H1 (cell line): ENCODE results near the gene SRPRB. TPM values are rescaled to one million over a fixed set of nuclear protein-coding genes. Genes with fewer than 3 reads are reported as not detected.

Experiments used
- CTCF ChIA-PET: fragments of 300-600 bp; sonication (Branson Sonifier 250); formaldehyde crosslinking; loops from one replicate; lab custom pipeline; 2021; ENCODE audit not compliant: partially characterized antibody; lab: Charles Lee
- POLR2A ChIA-PET: fragments of 300-600 bp; sonication (Branson Sonifier 250); formaldehyde crosslinking; loops from one replicate; lab custom pipeline; 2021; ENCODE audit warnings: inconsistent platforms; ENCODE audit not compliant: partially characterized antibody; lab: Charles Lee
- DNase-seq, 2 experiments: peaks; one replicate each; pipeline versions ENCODE4 v3.0.0 to v3.0.0-alpha.2; 2010 to 2022; ENCODE audit warnings: low spot score in 2 of 2, low read depth in 1 of 2, mixed read lengths in 1 of 2
- FAIRE-seq: peaks from 2 replicates; lab custom pipeline; 2011; peaks lifted over from hg19 to GRCh38; lab: Jason Lieb, UNC
- H2AFZ ChIP-seq: 2 replicates; pipeline ENCODE4 v1.8.1; 2012; ENCODE audit warnings: low read length, inconsistent platforms
- H2AK5ac ChIP-seq: 2 replicates; pipeline ENCODE4 v1.6.1; 2013; ENCODE audit warnings: low read depth, low read length
- H2BK120ac ChIP-seq: replicated peaks from 2 replicates; pipeline ENCODE3; 2013; ENCODE audit warnings: low read depth, low read length, inconsistent platforms
- H2BK12ac ChIP-seq: 2 replicates; pipeline ENCODE4 v1.6.1; 2013; ENCODE audit warnings: low read depth, low read length
- H2BK15ac ChIP-seq: 2 replicates; pipeline ENCODE4 v1.6.1; 2013; ENCODE audit warnings: low read length
- H2BK20ac ChIP-seq: 2 replicates; pipeline ENCODE4 v1.6.1; 2013; ENCODE audit warnings: low read length
- H2BK5ac ChIP-seq: 2 replicates; pipeline ENCODE4 v1.6.1; 2013; ENCODE audit warnings: low read depth, low read length
- H3K14ac ChIP-seq: 2 replicates; pipeline ENCODE4 v1.6.1; 2013; ENCODE audit warnings: inconsistent platforms; ENCODE audit not compliant: insufficient read length
- H3K18ac ChIP-seq: 2 replicates; pipeline ENCODE4 v1.6.1; 2013; ENCODE audit warnings: low read length; ENCODE audit errors: extremely low read depth
- H3K23ac ChIP-seq: 2 replicates; pipeline ENCODE4 v1.6.1; 2013; ENCODE audit warnings: inconsistent platforms; ENCODE audit not compliant: insufficient read length
- H3K23me2 ChIP-seq: 2 replicates; pipeline ENCODE4 v1.6.1; 2013; ENCODE audit warnings: low read depth, low read length
- H3K27ac ChIP-seq: 2 replicates; pipeline ENCODE4 v1.6.1; 2011; ENCODE audit warnings: low read depth, low read length, inconsistent platforms
- H3K27me3 ChIP-seq, 4 experiments: replicated peaks in 1 of 4; 1 replicate in 1 of 4; 2 replicates in 3 of 4; pipeline versions ENCODE4 v1.6.1 to v1.8.1; 2011 to 2013; ENCODE audit warnings: low read length in 3 of 4, mild to moderate bottlenecking in 3 of 4, inconsistent platforms in 2 of 4, mixed read lengths in 2 of 4, moderate library complexity in 1 of 4; ENCODE audit not compliant: control insufficient read depth in 3 of 4, insufficient read depth in 3 of 4; ENCODE audit errors: extremely low read depth in 1 of 4
- H3K36me3 ChIP-seq, 4 experiments: 2 replicates each; pipeline versions ENCODE4 v1.6.1 to v1.8.1; 2011 to 2013; ENCODE audit warnings: mild to moderate bottlenecking in 4 of 4, low read length in 3 of 4, moderate library complexity in 2 of 4, control low read depth in 1 of 4, inconsistent platforms in 1 of 4; ENCODE audit not compliant: insufficient read depth in 4 of 4, control insufficient read depth in 2 of 4
- H3K4ac ChIP-seq: replicated peaks from 2 replicates; pipeline ENCODE3; 2013; ENCODE audit warnings: low read length, low read depth, mixed read lengths, inconsistent platforms; ENCODE audit not compliant: insufficient read length
- H3K4me1 ChIP-seq, 4 experiments: replicated peaks in 1 of 4; 1 replicate in 1 of 4; 2 replicates in 3 of 4; pipeline versions ENCODE4 v1.6.1 to v1.8.1; 2011 to 2013; ENCODE audit warnings: low read length in 3 of 4, inconsistent platforms in 2 of 4, mixed read lengths in 1 of 4; ENCODE audit not compliant: insufficient read depth in 4 of 4, control insufficient read depth in 3 of 4
- H3K4me2 ChIP-seq, 2 experiments: 2 replicates each; pipeline versions ENCODE4 v1.6.1 to v1.8.1; 2011 to 2013; ENCODE audit warnings: low read depth in 2 of 2, low read length in 2 of 2, control low read depth in 1 of 2, inconsistent platforms in 1 of 2, mild to moderate bottlenecking in 1 of 2; ENCODE audit not compliant: insufficient read depth in 1 of 2
- H3K4me3 ChIP-seq, 4 experiments: fragments of 200-600, 300-600 bp in 1 of 4; sonication (generic), shearing (Covaris generic), sonication (Bioruptor Twin) in 1 of 4; 2 replicates each; pipeline versions ENCODE4 v1.5.1 to v1.8.1; 2011 to 2016; ENCODE audit warnings: low read length in 4 of 4, low read depth in 3 of 4, control low read depth in 2 of 4, inconsistent platforms in 2 of 4, mild to moderate bottlenecking in 2 of 4, mixed read lengths in 1 of 4, moderate library complexity in 1 of 4; ENCODE audit not compliant: insufficient read depth in 2 of 4; ENCODE audit errors: extremely low read depth in 1 of 4
- H3K56ac ChIP-seq: replicated peaks from 2 replicates; pipeline ENCODE3; 2013; ENCODE audit warnings: low read depth, mild to moderate bottlenecking, mixed read lengths, low read length, inconsistent platforms; ENCODE audit not compliant: insufficient read length
- H3K79me1 ChIP-seq: 2 replicates; pipeline ENCODE4 v1.6.1; 2013; ENCODE audit warnings: low read depth, low read length, control low read depth
- H3K79me2 ChIP-seq, 2 experiments: 2 replicates each; pipeline versions ENCODE4 v1.6.1 to v1.8.1; 2012 to 2013; ENCODE audit warnings: low read length in 2 of 2, mild to moderate bottlenecking in 2 of 2, inconsistent platforms in 1 of 2; ENCODE audit not compliant: insufficient read depth in 2 of 2, control insufficient read depth in 1 of 2
- H3K9ac ChIP-seq, 4 experiments: replicated peaks in 1 of 4; 1 replicate in 1 of 4; 2 replicates in 3 of 4; pipeline versions ENCODE4 v1.6.1 to v1.8.1; 2011 to 2013; ENCODE audit warnings: low read depth in 3 of 4, low read length in 3 of 4, control low read depth in 2 of 4, mild to moderate bottlenecking in 2 of 4, moderate library complexity in 2 of 4, inconsistent platforms in 1 of 4; ENCODE audit errors: extremely low read depth in 1 of 4
- H3K9me3 ChIP-seq, 2 experiments: 2 replicates each; pipeline versions ENCODE4 v1.6.1 to v1.8.1; 2012 to 2013; ENCODE audit warnings: mild to moderate bottlenecking in 2 of 2, moderate library complexity in 2 of 2, control low read depth in 1 of 2, inconsistent platforms in 1 of 2, low read depth in 1 of 2, low read length in 1 of 2, mixed read lengths in 1 of 2; ENCODE audit not compliant: insufficient read depth in 2 of 2
- H4K20me1 ChIP-seq, 2 experiments: replicated peaks in 1 of 2; 2 replicates each; pipeline versions ENCODE3 to v1.8.1; 2011 to 2013; ENCODE audit warnings: inconsistent platforms in 2 of 2, low read length in 2 of 2, mild to moderate bottlenecking in 1 of 2; ENCODE audit not compliant: insufficient read depth in 2 of 2, control insufficient read depth in 1 of 2
- H4K5ac ChIP-seq: 2 replicates; pipeline ENCODE4 v1.6.1; 2013; ENCODE audit warnings: low read length, low read depth, mixed read lengths, inconsistent platforms; ENCODE audit not compliant: insufficient read length
- H4K8ac ChIP-seq: 2 replicates; pipeline ENCODE4 v1.8.0; 2013; ENCODE audit warnings: mild to moderate bottlenecking, moderate library complexity, low read length, inconsistent platforms; ENCODE audit not compliant: insufficient read depth; ENCODE audit errors: extremely low read depth
- H4K91ac ChIP-seq: replicated peaks from 2 replicates; pipeline ENCODE3; 2013; ENCODE audit warnings: low read length, mixed read lengths, inconsistent platforms; ENCODE audit not compliant: insufficient read length
- BACH1 ChIP-seq: IDR thresholded peaks from 2 replicates; pipeline ENCODE4 v1.6.1; 2012; ENCODE audit warnings: low read length, improper control_type of control experiment
- BRCA1 ChIP-seq: IDR thresholded peaks from 2 replicates; pipeline ENCODE4 v1.6.1; 2012; ENCODE audit warnings: low read depth, low read length, improper control_type of control experiment
- CBX8 ChIP-seq: fragments of 300-800, 300-1000 bp; sonication (generic); IDR thresholded peaks from 2 replicates; pipeline ENCODE4 v1.7.1; 2016; ENCODE audit warnings: low read depth, low read length, borderline replicate concordance
- HDAC2 ChIP-seq, 2 experiments: fragments of 300-600 bp in 1 of 2; sonication (generic) in 1 of 2; IDR thresholded peaks; 2 replicates each; pipeline ENCODE4 v1.6.1; 2011 to 2012; ENCODE audit warnings: low read depth in 2 of 2, low read length in 2 of 2, mild to moderate bottlenecking in 2 of 2, moderate library complexity in 2 of 2, borderline replicate concordance in 1 of 2, inconsistent platforms in 1 of 2
- JUN ChIP-seq: IDR thresholded peaks from 2 replicates; pipeline ENCODE4 v1.6.1; 2011; ENCODE audit warnings: low read depth, mild to moderate bottlenecking, improper control_type of control experiment, low read length
- JUND ChIP-seq: IDR thresholded peaks from 2 replicates; pipeline ENCODE4 v1.6.1; 2011; ENCODE audit warnings: mild to moderate bottlenecking, improper control_type of control experiment, low read length
- KDM4A ChIP-seq: IDR thresholded peaks from one replicate; pipeline ENCODE4 v1.7.1; 2012; ENCODE audit warnings: low read depth, mild to moderate bottlenecking, moderate library complexity, low read length, inconsistent platforms; ENCODE audit not compliant: severe bottlenecking
- NRF1 ChIP-seq: IDR thresholded peaks from 2 replicates; pipeline ENCODE4 v1.6.1; 2011; ENCODE audit warnings: mild to moderate bottlenecking, low read depth, low read length, improper control_type of control experiment
- SAP30 ChIP-seq: fragments of 300-600 bp; sonication (generic); IDR thresholded peaks from 2 replicates; pipeline ENCODE4 v1.7.1; 2012; ENCODE audit warnings: low read length, moderate library complexity, mild to moderate bottlenecking, inconsistent platforms; ENCODE audit not compliant: insufficient read depth, insufficient replicate concordance
- SIX5 ChIP-seq: IDR thresholded peaks from 2 replicates; pipeline ENCODE4 v1.6.1; 2011; ENCODE audit warnings: mild to moderate bottlenecking, low read depth, low read length
- SP4 ChIP-seq: IDR thresholded peaks from 2 replicates; pipeline ENCODE4 v1.6.1; 2012; ENCODE audit warnings: low read length, inconsistent platforms
- SUZ12 ChIP-seq: fragments of 200-600 bp; sonication (generic); IDR thresholded peaks from 2 replicates; pipeline ENCODE4 v1.6.1; 2012; ENCODE audit warnings: mild to moderate bottlenecking, inconsistent platforms, low read length, moderate library complexity, mixed read lengths
- TAF1 ChIP-seq: IDR thresholded peaks from 2 replicates; pipeline ENCODE4 v1.6.1; 2011; ENCODE audit warnings: mild to moderate bottlenecking, low read depth, low read length
- TEAD4 ChIP-seq: IDR thresholded peaks from 2 replicates; pipeline ENCODE4 v1.6.1; 2012; ENCODE audit warnings: low read depth, low read length, inconsistent platforms, mixed read lengths
- ZNF274 ChIP-seq: IDR thresholded peaks from 2 replicates; pipeline ENCODE4 v1.7.0; 2012; ENCODE audit warnings: low read length, borderline replicate concordance; ENCODE audit errors: extremely low read depth
- WGBS, 2 experiments: shearing (Covaris generic) in 1 of 2; methylation state at CpG; one replicate each; pipeline versions ENCODE4 v1.1.6 to v1.1.7; 2013 to 2015; ENCODE audit warnings: low lambda C conversion rate in 2 of 2, mixed read lengths in 2 of 2, inconsistent platforms in 1 of 2, low coverage in 1 of 2, missing lambda C conversion rate in 1 of 2; ENCODE audit not compliant: insufficient replicate concordance in 2 of 2, insufficient coverage in 1 of 2, insufficient read length in 1 of 2; ENCODE audit errors: extremely low coverage in 1 of 2, missing lambda C conversion rate in 1 of 2; 5-methylcytosine and 5-hydroxymethylcytosine counted together
- polyA plus RNA-seq, 7 experiments: library from polyadenylated mRNA; depleted of rRNA in 3 of 7; stranded (reverse) in 5 of 7; unstranded in 2 of 7; fragments of >200 nt in 5 of 7; fragments of 200-250 nt in 2 of 7; gene quantifications; 1 replicate in 5 of 7; 2 replicates in 1 of 7; 4 replicates in 1 of 7; pipeline versions ENCODE4 v1.2.1 to v1.2.3, GENCODE V29; 2011 to 2013; ENCODE audit warnings: missing spikeins in 2 of 7, mixed read lengths in 2 of 7
- total RNA-seq: library from RNA; stranded (reverse); fragmentation: NEBNext Ultra II Directional; extraction: Animal tissue kit (Norgen Biotek cat#: 25700); gene quantifications from 2 replicates; pipeline ENCODE4 v1.2.1, GENCODE V29; 2021

The SRPRB gene
- total and polyA plus RNA-seq, 2 of the 8 experiments (the other 6 are each of a cell fraction or from before 2014, with no cell fraction given) = 15.9 to 49.8 TPM

GRCh38 chr3:133840767-133841166 is 35.2 kb downstream of the SRPRB start:
- ChIA-PET CTCF (interaction anchor here (1.0 to 1.9 kb wide), 4 partner anchors 11 to 25 kb away, joined by 3 to 5 read pairs (median 3); no protein-coding TSS in a partner anchor), POLR2A (no interaction called here)
- Histone ChIP-seq H3K36me3 (no peaks in the 10 kb centered on the region; a peak in 3 of 8 replicates), H4K20me1 (no peaks in the 10 kb centered on the region), H3K9ac (no peak overlapping the region), H3K79me1 (no peaks in the 10 kb centered on the region), H3K56ac (no peak overlapping the region), H3K18ac (no peak overlapping the region), H2BK15ac (no peak overlapping the region), H3K4ac (no peak overlapping the region), H4K8ac (no peak overlapping the region), H3K14ac (no peak overlapping the region), H3K79me2 (no peaks in the 10 kb centered on the region), H4K5ac (no peak overlapping the region), H2BK12ac (no peak overlapping the region), H2AFZ (no peak overlapping the region), H2BK5ac (no peak overlapping the region), H3K23me2 (no peaks in the 10 kb centered on the region), H3K23ac (no peak overlapping the region), H3K4me3 (no peak overlapping the region), H2AK5ac (no peak overlapping the region), H3K27me3 (no peaks in the 10 kb centered on the region), H2BK120ac (no peak overlapping the region), H2BK20ac (no peak overlapping the region), H4K91ac (no peak overlapping the region), H3K4me2 (no peak overlapping the region), H3K4me1 (peaks cover 0 to 2% (median 0%) of the 10 kb centered on the region in 4 experiments; a peak in 1 of 7 replicates), H3K9me3 (no peaks in the 10 kb centered on the region), H3K27ac (no peak overlapping the region)
- WGBS, 2 experiments = 90% methylated on average over 6 of the region's 6 CpGs; no CpG with 5 or more reads in 1 of the 2 experiments
- DNase-seq (no peak), FAIRE-seq (no peak)
- no peak for TF ChIP-seq SAP30
- TF ChIP-seq SIX5 = no peak
- TF ChIP-seq KDM4A = no peak
- TF ChIP-seq HDAC2 (IDR thresholded peaks at IDR 0.05; ENCODE audit: borderline replicate concordance in 1 of 2, low read depth in 2 of 2, low read length in 2 of 2) = no peak
- TF ChIP-seq ZNF274 = no peak
- TF ChIP-seq NRF1 = no peak
- TF ChIP-seq JUND = no peak
- no peak for TF ChIP-seq JUN
- no peak for TF ChIP-seq TEAD4
- no peak for TF ChIP-seq TAF1
- TF ChIP-seq SUZ12 = no peak
- TF ChIP-seq CBX8 = no peak
- no peak for TF ChIP-seq BRCA1
- TF ChIP-seq SP4 = no peak
- no peak for TF ChIP-seq BACH1
